Measurements from ENCODE around the gene USP26.
"Not testable (repeated sequence)": the region's sequence is repeated elsewhere in the genome, so short reads cannot be mapped to it uniquely, and the experiment has no call there.

Gene USP26, protein sequence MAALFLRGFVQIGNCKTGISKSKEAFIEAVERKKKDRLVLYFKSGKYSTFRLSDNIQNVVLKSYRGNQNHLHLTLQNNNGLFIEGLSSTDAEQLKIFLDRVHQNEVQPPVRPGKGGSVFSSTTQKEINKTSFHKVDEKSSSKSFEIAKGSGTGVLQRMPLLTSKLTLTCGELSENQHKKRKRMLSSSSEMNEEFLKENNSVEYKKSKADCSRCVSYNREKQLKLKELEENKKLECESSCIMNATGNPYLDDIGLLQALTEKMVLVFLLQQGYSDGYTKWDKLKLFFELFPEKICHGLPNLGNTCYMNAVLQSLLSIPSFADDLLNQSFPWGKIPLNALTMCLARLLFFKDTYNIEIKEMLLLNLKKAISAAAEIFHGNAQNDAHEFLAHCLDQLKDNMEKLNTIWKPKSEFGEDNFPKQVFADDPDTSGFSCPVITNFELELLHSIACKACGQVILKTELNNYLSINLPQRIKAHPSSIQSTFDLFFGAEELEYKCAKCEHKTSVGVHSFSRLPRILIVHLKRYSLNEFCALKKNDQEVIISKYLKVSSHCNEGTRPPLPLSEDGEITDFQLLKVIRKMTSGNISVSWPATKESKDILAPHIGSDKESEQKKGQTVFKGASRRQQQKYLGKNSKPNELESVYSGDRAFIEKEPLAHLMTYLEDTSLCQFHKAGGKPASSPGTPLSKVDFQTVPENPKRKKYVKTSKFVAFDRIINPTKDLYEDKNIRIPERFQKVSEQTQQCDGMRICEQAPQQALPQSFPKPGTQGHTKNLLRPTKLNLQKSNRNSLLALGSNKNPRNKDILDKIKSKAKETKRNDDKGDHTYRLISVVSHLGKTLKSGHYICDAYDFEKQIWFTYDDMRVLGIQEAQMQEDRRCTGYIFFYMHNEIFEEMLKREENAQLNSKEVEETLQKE

DNA sequence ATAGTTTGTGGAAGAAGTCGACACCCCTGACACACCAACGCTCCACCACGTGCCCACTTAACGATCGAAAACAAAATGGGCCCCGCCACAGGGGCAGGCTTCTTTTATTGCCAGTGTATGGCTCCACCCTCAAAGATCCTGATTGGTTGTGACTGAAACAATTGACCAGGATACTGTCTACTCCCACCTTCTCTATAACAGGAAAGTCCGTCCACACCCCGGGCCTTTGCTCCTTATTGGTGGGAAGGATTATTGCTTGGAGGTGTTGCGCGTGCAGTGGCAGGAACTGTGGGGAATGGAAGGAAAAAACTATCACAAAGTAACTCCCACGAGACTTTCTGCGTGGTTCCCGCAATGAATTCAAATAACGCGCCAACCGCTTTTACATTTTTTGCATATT is at the start of gene USP26:
Gene USP26 (minus strand): TSS at position 79 of the 400 bp plus-strand sequence. CDS start 68,889 bp downstream, outside the sequence.
- in situ Hi-C loops (cut with MboI; ENCODE audit: low sequenced_read_pairs) = no loop called here

DNA sequence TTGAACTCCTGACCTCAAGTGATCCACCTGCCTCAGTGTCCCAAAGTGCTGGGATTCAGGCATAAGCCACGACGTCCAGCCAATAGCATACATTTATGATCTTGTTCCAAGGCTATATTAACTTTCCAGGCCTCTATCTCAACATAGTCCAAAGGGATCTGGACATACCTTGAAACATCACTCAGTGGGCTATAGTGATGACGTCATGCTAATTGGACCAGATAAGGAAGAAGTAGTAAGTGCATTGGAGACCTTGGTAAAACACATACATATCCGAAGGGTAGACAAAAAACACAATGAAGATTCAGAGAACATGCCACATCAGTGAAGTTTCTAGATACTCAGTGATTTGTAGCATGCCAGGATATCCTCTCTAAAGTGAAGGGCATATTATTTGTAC is 37.4 kb upstream of the USP26 start:
- in situ Hi-C loops (cut with MboI; ENCODE audit: low sequenced_read_pairs) = no loop called here

DNA sequence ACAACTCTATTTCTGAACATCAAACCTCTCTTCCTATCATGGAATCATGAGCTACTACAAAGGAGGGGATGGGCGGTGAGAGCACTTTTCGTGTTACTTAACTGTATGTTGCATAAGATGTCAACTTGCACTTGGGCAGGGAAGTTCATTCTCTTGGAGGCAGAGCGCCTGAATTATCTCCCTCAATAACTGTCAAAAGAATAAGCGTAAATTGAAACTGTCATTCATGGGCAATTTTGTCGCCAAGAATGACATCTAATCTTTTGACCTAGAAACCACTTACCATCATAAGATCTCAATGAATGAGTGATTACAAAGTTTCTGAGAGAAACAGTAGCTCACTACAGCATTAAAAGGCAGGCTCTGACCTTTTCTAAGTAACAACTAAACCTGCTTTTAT is 23.5 kb upstream of the USP26 start:
- in situ Hi-C loops (cut with MboI; ENCODE audit: low sequenced_read_pairs) = no loop called here

DNA sequence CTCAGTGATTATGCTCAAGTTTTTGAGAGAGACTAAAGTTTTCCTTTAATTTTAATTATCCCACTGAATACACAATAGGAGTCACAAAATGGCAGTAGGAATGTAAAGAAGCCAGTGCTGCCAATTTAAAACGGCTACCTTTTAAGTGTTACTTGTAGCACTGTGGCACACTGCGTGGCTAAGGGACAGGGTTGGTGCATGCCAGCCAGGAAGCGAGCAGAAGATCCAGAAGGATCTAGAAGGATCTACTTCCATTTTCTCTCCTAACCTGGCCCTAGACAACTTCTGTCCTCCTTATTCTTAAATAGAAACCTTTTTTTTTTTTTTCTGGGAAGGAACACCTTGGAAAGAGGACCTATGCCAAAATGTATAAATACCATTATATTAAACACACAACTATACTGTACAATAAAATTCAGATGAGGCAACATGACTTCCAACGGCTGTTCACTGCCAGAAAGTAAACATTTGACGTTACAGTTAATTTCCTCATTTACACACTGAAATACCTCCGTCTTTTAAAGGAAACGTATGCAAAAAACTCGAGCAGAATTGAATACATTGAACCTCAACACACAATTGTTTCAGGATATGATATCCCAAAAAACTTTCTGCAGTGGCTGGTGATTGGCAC is 2.7 kb downstream of the USP26 start:
- in situ Hi-C loops (cut with MboI; ENCODE audit: low sequenced_read_pairs) = no loop called here

DNA sequence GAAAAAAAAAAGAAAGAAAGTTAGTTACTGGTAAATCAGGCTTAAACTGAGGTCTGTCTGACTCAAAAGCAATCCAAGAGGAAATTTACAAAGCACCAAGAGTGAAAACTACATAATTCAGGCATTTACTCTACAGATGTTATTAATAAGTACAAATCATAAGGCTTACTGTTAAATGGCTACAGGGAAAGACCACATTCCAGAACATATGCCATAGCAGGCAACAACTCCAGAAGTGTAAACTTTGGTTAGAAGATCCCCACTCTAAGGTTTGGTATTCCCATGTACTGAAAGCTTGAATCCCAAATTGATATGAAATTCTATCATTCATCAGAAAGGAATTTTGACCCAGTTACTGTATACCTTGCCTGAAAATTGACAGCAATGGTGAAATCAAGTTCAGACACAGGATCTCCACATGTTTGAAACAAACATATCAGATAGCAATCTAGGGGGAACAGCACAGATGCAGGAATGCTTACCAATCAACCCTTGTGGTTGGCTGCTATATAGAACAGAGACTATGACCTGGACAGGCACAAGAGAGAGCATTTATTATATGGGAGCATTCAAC is 6.6 kb downstream of the USP26 start:
- in situ Hi-C loops (cut with MboI; ENCODE audit: low sequenced_read_pairs) = no loop called here

DNA sequence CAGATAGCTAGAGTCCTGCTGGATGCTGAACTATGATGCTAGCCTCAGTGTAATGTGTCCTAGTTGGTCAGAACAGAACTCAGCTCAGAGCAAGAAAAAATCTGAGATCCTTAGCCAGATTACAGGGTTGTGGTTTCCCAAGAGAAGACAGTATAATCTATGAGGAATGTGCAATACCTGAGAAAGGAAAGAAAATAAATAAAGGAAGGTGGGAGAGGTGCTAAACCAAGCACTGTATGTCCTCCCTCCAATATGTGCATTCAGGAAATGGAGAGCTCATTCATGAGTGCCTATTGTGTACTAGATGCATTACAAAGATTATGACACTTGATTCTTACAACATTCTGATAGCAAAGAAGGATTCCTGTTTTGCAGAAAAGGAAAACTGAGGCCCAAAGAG is 7.5 kb downstream of the USP26 start:
- in situ Hi-C loops (cut with MboI; ENCODE audit: low sequenced_read_pairs) = no loop called here

DNA sequence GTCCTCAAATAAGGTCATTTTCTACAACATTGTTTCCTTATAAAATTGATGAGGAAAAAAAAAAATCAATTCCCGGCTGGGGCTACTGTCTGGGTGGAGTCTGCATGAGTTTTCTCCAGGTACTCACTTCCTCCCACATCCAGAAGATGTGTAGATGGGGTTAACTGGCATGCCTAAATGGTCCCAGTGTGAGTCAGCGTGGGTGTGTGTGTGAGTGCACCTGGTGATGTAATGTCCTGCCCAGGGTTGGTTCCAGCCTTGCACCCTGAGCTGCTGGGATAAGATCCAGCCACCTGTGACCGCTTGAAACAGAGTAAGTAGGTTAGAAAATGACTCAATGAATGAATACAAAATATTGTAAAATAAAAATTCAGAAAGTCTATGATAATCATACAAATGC is 11.1 kb downstream of the USP26 start:
- in situ Hi-C loops (cut with MboI; ENCODE audit: low sequenced_read_pairs) = no loop called here

DNA sequence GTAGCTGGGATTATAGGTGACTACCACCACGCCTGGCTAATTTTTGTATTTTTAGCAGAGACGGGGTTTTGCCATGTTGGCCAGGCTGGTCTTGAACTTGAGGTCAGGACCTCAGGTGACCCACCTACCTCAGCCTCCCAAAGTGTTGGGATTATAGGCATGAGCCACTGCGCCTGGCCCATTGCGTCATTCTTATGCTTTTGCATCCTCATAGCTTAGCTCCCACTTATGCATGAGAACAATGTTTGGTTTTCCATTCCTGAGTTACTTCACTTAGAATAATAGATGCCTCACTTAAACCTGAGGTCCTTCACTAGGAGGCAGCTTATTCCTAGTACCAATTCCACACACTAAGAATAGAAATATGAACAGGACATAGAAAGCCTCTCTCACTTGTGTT is 11.9 kb downstream of the USP26 start:
- in situ Hi-C loops (cut with MboI; ENCODE audit: low sequenced_read_pairs) = not testable (repeated sequence)

DNA sequence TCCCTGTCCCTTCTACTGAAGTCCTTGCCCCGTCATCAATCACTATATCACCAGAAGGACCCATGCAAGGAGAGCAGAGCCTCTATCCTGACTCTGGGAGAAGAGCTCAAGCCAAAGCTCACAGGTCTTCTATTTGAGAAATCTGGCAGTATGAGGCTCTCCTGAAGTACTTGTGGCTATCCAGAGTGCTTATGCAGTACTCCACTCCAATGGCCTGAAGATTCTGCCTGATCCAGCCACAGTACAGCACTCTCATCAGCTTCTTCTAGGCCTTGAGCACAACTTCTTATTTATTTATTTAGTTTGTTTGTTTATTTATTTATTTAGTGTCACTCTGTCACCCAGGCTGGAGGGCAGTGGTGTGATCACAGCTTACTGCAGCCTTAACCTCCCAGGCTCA is 13.0 kb downstream of the USP26 start:
- in situ Hi-C loops (cut with MboI; ENCODE audit: low sequenced_read_pairs) = no loop called here

DNA sequence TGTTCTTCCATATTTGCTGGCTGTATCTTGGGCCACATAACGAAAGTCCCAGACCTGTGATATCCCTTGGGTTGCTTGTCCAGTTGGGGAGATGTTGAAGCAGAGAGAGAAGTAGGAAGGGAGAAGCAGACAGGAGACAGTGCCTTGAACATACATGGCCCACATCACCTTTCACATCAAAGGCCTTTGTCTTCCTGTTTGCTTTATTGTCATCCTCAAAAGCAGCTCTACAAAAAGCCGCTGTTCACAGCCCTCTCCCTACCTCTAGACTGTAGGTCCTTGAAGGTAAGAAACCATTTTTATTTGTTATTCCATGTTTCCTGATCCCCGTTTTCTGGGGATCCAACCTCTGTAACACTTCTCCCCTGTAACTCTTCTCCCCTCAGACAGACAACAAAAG is 14.9 kb downstream of the USP26 start:
- in situ Hi-C loops (cut with MboI; ENCODE audit: low sequenced_read_pairs) = no loop called here

DNA sequence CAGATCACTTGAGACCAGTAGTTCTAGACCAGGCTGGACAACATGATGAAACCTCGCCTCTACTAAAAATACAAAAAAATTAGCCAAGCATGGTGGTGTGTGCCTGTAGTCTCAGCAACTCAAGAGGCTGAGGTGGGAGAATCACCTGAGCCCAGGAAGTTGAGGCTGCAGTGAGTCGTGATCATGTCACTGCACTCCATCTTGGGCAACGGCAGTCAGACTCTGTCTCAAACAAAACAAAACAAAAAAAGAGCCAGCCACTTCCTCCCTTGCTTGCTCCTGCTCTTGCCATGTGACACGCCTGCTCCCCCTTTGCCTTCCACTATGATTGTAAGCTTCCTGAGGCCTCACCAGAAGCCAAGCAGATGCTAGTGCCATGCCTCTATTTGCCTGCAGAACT is 19.1 kb downstream of the USP26 start:
- in situ Hi-C loops (cut with MboI; ENCODE audit: low sequenced_read_pairs) = not testable (repeated sequence)

DNA sequence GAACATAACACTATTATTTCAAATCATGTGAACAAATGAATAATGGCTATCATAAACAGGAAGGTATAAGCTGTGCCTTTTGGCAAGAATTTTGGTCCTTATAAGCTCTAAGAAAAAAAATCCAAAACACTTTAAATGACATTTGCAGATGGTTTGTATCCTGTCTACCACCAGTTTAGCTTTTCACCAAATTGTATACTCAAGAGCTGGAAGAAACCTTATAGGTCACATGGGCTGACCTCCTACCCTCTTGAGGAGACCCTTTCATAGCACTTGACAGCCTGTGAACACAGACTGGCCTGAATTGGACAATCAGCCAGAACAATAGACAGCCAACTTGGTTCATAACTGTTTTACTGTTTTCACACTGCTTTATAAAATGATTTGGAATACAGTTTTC is 24.3 kb downstream of the USP26 start:
- in situ Hi-C loops (cut with MboI; ENCODE audit: low sequenced_read_pairs) = no loop called here

DNA sequence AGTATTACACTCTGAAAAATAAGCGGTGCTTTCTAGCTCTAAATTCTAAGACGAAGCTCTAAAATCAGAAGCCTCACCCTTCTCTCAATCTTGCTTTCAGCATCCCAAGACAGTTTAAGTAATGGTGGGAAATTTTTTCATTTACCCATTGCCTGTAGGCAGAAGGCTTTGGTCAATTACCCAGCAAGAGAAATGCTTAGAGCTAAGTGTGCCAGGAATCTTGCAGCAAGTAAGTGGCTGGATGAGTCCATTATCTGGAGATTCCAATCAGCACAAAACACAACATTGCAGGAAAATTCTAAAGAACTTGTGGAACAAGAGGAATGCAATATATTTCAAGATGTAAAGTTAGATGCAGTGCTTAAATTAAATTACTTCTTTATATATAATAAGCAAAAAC is 28.4 kb downstream of the USP26 start:
- in situ Hi-C loops (cut with MboI; ENCODE audit: low sequenced_read_pairs) = no loop called here

DNA sequence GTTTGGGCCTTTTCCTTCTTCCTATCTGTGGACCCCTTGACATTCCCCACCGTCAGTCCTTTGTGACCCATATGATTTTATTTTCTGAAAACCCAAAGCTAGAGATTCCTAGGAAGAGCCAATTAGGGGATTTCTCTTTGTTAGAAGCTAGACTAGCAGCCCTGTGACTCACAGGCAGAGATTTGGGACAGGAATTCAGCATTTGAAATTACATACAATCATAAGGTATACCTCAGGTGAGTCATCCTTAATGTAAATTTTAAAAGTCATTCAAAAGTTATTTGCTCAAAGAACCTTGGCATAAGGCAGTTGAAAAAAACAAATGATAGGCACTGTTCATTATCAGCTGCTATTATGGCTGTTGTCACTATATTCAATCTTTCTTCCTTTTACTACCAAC is 40.6 kb downstream of the USP26 start:
- in situ Hi-C loops (cut with MboI; ENCODE audit: low sequenced_read_pairs) = no loop called here

DNA sequence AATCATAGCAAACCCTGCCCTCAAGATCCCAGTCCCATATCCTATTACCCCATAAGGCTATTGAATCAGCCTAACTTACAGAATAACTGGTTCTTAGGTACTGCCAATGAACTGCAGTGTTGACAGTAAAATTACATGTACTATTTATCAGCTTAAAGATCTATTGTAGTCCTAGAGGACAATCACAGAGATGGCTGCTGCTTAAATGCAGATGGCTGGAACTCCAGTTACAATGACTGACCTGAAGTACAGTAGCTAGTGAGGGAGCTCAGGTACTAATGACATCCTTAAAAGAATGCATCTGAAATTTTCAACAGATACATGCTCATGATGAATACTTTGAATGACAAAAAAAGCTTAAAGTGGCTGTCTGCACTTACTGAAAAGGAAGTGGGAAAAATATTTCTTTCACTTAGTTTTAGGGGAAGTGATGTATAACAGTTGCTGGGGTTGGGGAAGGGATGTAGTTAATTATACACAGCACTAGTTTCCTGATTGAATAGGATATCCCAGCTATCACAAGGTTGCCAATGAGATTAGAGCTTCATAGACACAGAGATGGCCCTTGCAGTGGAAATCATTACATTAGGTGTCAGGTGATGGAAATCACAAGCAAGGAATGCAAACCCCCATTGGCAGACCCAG is 42.0 kb downstream of the USP26 start:
- in situ Hi-C loops (cut with MboI; ENCODE audit: low sequenced_read_pairs) = no loop called here

DNA sequence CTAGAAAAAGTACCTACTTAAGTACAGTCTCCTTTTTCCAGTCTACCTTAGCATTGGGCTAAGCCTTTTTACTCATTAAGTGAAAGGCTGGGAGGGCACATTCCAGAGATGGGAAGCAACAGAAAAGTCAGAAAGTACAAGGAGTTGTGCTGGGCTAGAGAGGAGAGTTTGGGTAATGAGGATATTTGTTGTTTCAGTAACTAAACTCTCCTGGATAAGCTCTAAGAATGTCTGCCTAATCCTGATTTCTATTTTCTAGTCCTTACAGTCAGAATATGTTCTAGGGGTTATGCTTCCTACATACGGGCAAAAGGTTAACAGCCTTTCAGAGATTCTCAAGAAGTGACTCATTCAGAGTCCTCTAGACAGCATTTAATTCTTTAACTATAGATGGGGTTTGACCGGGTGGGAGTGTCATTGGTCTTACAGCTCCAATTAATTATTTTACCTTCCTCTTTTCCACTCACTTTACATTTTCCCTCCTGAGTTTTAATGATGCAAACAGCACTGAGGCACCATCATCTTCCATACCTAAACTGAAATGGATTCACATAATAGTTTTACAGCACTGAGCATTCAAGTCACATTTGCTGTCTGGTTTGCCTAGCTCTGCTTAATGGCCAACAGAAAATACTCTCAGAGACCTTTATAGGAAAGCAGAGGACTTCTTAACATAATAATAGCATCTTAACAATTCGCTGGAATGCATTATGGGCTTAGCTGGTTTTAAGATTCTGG is 42.9 kb downstream of the USP26 start:
- in situ Hi-C loops (cut with MboI; ENCODE audit: low sequenced_read_pairs) = no loop called here

DNA sequence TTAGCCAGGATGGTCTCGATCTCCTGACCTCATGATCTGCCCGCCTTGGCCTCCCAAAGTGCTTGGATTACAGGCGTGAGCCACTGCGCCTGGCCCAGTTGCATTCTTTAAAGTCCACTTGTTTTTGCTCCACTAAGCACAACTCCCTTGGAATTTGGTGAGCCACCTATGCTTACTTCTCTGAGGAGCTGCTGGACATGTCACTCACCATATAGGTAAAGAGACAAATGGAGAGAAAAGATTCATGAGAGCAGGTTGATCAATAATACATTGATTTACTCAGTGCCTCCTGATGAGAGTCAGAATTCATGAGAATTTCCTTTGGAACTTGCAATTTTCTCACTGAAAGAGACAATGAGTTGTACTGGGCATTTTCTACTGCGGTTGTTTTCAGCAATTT is 48.2 kb downstream of the USP26 start:
- in situ Hi-C loops (cut with MboI; ENCODE audit: low sequenced_read_pairs) = no loop called here

DNA sequence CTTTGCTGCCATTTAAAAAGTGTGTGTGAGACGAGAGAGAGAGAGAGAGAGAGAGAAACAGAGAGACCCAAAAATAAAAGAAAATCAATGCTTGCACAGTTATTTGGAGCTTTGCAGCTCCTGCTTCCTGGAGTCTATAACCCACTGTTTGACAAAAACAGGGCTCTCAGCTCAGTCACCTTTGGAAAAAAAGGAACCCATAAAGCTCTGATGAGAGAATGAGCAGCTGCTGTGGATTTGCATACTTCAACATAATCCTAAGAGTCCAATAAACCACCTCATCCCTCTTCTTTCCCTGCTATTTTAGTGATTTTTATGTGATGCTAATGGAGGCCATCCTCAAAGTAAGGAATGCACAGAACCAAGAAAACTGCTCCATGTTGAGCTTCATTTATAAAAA is 50.3 kb downstream of the USP26 start:
- in situ Hi-C loops (cut with MboI; ENCODE audit: low sequenced_read_pairs) = no loop called here

DNA sequence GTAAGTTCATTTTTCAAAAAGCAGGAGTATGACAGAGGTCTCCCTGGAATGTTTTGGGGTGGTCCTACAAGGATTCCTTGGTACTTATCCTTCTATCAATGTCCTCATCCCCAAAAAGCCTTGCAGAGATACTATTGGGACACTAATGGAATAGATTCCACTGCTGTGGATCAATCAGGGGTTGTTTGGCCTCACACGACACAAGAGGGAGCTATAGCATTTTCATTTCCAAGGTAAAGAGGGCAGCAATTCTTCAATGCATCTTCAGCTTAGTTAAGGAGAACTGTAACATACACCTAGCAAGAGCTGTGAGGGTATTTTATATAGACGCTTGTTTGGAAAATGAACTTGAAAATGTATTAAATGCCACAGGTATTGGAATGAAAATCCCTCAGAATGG is 50.9 kb downstream of the USP26 start:
- in situ Hi-C loops (cut with MboI; ENCODE audit: low sequenced_read_pairs) = no loop called here

DNA sequence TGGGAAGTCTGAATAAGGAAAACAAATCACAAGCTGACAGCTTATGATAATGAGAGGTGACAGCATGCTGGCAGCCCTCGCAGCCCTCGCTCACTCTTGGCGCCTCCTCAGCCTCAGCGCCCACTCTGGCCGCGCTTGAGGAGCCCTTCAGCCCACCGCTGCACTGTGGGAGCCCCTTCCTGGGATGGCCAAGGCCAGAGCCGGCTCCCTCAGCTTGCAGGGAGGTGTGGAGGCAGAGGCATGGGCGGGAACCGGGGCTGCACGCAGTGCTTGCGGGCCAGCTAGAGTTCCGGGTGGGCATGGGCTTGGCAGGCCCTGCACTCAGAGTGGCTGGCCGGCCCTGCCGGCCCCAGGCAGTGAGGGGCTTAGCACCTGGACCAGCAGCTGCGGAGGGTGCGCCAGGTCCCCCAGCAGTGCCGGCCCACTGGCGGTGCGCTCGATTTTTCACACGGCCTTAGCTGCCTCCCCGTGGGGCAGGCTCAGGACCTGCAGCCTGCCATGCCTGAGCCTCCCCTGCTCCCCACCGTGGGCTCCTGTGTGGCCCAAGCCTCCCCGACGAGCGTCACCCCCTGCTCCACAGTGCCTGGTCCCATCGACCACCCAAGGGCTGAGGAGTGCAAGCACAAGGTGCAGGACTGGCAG is 52.6 kb downstream of the USP26 start:
- in situ Hi-C loops (cut with MboI; ENCODE audit: low sequenced_read_pairs) = not testable (repeated sequence)
